Astrocyte of the spinal cord (primary cell): ENCODE results near the gene WDR64.

Experiments used
- DNase-seq: peaks from one replicate; pipeline ENCODE4 v3.0.0; 2011; ENCODE audit warnings: low read depth, low spot score
- H3K4me3 ChIP-seq: 2 replicates; pipeline ENCODE4 v1.5.1; 2011; ENCODE audit warnings: low read depth, mild to moderate bottlenecking, low read length, moderate library complexity
- in situ Hi-C: cut with HindIII; loops from 2 replicates; pipeline ENCODE4 v1.10.0; 2017; ENCODE audit warnings: low sequenced_read_pairs
- TF ChIP-seq, protein P1 (sequence below): IDR thresholded peaks from 2 replicates; pipeline ENCODE4 v1.5.1; 2012; ENCODE audit warnings: low read depth, mild to moderate bottlenecking, low read length, inconsistent platforms

The WDR64 gene

DNA sequence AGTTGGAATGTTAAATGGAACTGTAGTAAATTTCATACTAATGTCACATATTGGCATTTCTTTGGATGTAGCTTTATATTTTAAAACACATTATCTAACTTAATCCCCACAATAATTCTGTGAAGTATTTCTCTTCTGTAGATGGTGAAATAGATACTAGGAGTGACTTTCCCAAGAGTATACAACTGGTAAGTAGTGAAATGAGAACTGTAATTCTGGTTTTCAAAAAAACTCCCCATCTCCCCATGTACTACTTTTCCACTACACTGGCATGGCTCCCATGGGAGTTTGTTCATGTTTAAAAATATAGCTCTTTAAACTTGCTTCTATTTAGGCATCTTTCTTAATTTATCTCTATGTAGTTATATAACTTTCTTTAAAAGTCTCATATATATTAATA is 22.1 kb upstream of the WDR64 start:
- in situ Hi-C loops: no loop called here
- TF ChIP-seq, protein P1, sequence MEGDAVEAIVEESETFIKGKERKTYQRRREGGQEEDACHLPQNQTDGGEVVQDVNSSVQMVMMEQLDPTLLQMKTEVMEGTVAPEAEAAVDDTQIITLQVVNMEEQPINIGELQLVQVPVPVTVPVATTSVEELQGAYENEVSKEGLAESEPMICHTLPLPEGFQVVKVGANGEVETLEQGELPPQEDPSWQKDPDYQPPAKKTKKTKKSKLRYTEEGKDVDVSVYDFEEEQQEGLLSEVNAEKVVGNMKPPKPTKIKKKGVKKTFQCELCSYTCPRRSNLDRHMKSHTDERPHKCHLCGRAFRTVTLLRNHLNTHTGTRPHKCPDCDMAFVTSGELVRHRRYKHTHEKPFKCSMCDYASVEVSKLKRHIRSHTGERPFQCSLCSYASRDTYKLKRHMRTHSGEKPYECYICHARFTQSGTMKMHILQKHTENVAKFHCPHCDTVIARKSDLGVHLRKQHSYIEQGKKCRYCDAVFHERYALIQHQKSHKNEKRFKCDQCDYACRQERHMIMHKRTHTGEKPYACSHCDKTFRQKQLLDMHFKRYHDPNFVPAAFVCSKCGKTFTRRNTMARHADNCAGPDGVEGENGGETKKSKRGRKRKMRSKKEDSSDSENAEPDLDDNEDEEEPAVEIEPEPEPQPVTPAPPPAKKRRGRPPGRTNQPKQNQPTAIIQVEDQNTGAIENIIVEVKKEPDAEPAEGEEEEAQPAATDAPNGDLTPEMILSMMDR: no peak
- DNase-seq: no peak
- H3K4me3 ChIP-seq: no peak overlapping the region

DNA sequence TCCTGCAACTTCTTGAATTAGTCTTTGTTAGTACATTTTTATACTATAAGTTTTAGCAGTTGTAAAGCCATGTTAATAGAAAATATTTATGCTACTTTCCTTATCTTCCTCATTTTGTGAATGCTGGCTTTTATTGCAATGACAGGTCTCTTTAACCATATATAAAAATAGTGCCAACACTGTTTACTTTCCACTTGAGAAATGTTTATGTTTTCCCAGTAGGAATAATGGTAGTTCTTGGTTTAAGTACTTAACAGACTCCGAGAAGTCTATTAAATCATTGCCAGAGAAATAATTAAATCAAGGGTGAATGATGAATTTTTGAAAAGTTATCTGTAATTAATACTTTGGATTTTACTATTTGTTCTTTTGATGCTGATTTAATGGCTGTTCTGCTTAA is 21.6 kb upstream of the WDR64 start:
- in situ Hi-C loops: no loop called here
- H3K4me3 ChIP-seq: no peak overlapping the region
- no peak for DNase-seq
- TF ChIP-seq, protein P1: no peak

DNA sequence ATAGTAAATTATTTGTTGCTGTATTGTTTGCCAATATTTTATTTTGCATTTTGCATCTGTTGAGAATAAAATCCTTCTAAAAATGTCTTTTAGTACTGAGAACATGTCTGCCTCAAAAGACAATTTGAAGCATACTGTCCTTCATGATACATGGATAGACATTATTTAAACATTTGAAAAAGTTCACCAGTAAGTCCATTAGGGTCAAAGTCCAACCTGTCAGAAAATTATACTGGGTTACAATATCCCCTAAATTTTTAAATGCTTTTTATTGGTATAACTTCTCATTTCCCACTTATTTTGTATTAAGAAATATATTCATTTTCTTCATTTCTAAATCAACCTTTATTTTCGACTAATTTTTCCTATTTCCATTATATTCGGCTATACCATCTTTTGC is 21.2 kb upstream of the WDR64 start:
- TF ChIP-seq, protein P1: no peak
- DNase-seq: no peak
- no peak overlapping the region for H3K4me3 ChIP-seq
- in situ Hi-C loops: no loop called here

DNA sequence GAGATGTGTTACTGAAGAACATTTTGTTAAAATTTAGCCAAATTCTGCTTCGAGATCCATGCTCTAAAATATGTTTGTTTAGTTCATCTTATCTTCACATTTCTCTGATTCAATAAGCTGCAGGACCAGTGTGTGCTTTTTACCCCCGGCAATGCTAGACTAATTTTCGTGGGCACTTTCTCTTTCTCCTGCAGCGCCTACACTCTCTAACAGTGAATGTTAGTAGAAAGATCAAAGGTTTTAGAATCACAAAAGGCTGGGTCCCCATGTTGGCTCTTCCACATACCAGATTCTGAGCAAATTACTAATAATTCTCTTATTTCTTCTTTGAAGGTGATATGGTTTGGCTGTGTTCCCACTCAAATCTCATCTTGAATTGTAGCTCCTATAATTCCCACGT is 20.4 kb upstream of the WDR64 start:
- in situ Hi-C loops: no loop called here

DNA sequence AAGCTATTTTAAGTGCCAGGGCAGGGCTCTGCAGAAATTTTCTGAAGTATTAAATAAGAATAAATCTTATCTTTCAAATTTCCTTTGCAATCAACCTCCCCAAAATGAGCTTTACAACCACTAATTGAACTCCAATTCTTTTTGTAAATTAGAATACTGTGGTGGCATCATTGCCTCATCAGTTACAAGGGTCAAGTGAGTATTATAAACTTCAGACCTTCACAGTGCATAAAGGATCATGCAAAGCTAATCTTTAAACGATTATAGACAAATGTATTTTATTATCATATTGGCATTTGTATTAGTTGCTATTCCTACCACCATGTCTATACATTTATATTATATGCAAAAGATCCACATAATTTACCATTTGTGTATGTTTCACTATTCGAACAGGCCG is 19.1 kb upstream of the WDR64 start:
- no peak for DNase-seq

More for the DNA sequence above, 20.4 kb upstream of the WDR64 start:
- no peak overlapping the region for H3K4me3 ChIP-seq
- TF ChIP-seq, protein P1: no peak
- no peak for DNase-seq

DNA sequence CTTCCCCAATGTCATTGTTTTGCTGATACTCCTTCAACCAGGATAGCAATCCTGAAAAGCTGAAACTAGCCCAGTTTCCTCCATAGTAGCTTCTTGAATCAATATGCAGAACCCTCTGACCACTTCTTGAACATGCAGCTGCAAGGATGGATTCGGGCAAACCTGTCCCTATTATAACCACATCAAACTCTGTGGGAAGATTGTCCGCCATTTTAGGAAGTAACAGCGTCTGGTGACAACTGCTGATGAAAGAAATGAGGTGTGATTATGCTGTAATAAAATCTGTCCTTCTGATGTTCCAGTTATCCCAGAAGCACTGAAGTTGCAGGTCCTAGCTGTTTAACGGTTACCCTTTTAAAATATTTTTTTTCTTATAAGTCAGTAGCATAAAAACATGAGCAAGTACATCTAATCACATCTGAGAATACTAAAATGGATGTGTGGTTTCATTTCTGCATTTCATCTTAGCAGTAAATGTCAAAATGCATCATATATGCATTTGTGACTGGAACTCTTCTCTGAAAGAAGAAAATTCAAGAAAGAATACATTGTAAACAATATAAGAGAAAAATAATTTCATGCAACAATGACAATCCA is 16.4 kb upstream of the WDR64 start:
- TF ChIP-seq, protein P1: no peak

More for the DNA sequence above, 19.1 kb upstream of the WDR64 start:
- in situ Hi-C loops: no loop called here
- no peak overlapping the region for H3K4me3 ChIP-seq
- TF ChIP-seq, protein P1: no peak

DNA sequence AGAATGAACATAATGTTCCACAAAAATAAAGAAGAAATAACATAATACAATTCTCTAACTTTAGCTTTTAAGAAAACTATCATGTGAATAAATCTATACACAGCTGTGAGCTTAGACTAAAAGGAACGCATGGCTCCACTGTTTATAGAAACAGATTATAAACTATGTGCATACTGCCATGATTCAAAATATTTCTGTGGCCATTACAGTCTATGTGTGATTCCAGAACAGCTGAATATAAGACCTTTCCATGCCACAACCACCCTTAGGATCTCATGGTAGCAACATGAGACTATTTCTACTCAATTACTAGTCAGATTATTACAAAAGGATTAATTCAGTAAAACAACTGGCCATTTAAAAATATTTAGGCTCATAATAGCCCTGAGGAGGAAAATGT is 15.8 kb upstream of the WDR64 start:
- in situ Hi-C loops: no loop called here
- no peak overlapping the region for H3K4me3 ChIP-seq
- TF ChIP-seq, protein P1: no peak
- no peak for DNase-seq

More for the DNA sequence above, 16.4 kb upstream of the WDR64 start:
- H3K4me3 ChIP-seq: no peak overlapping the region
- in situ Hi-C loops: no loop called here
- DNase-seq: no peak
